Hepatocyte (in vitro differentiated cells): ENCODE data around the gene HS6ST2.

Experiments used
- EZH2 ChIP-seq: fragments of 200-600 bp; sonication (generic); IDR thresholded peaks from 2 replicates; pipeline ENCODE4 v1.6.1; 2016; ENCODE audit warnings: antibody characterized with exemption, mild to moderate bottlenecking, borderline replicate concordance
- TF ChIP-seq, protein P1 (sequence below): fragments of 200-600 bp; sonication (generic); IDR thresholded peaks from 2 replicates; pipeline ENCODE4 v1.5.1; 2016; ENCODE audit warnings: antibody characterized with exemption, mild to moderate bottlenecking; ENCODE audit not compliant: poor library complexity

- TF ChIP-seq, protein P1, sequence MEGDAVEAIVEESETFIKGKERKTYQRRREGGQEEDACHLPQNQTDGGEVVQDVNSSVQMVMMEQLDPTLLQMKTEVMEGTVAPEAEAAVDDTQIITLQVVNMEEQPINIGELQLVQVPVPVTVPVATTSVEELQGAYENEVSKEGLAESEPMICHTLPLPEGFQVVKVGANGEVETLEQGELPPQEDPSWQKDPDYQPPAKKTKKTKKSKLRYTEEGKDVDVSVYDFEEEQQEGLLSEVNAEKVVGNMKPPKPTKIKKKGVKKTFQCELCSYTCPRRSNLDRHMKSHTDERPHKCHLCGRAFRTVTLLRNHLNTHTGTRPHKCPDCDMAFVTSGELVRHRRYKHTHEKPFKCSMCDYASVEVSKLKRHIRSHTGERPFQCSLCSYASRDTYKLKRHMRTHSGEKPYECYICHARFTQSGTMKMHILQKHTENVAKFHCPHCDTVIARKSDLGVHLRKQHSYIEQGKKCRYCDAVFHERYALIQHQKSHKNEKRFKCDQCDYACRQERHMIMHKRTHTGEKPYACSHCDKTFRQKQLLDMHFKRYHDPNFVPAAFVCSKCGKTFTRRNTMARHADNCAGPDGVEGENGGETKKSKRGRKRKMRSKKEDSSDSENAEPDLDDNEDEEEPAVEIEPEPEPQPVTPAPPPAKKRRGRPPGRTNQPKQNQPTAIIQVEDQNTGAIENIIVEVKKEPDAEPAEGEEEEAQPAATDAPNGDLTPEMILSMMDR: no peak
- no peak for TF ChIP-seq EZH2
Observed at GRCh38 chrX:132750331-132751062, 207.9 kb downstream of the HS6ST2 start.
